Osteoblast (primary cell): ENCODE results near the gene COL4A2. TPM values are rescaled to one million over a fixed set of nuclear protein-coding genes. Genes with fewer than 3 reads are reported as not detected.

Experiments used
- DNase-seq: peaks from one replicate; pipeline ENCODE4 v3.0.0; 2011; ENCODE audit warnings: low spot score, mixed read lengths; ENCODE audit not compliant: insufficient read length; ENCODE audit errors: missing footprints
- H2AFZ ChIP-seq: 2 replicates; pipeline ENCODE4 v1.6.0; 2011; ENCODE audit warnings: mild to moderate bottlenecking, low read length
- H3K27ac ChIP-seq: 2 replicates; pipeline ENCODE4 v1.5.1; 2011; ENCODE audit warnings: mild to moderate bottlenecking, low read depth, low read length, moderate library complexity
- H3K27me3 ChIP-seq: 2 replicates; pipeline ENCODE4 v1.6.0; 2012; ENCODE audit warnings: mild to moderate bottlenecking, control low read depth, inconsistent platforms, low read length, moderate library complexity; ENCODE audit not compliant: insufficient read depth
- H3K36me3 ChIP-seq: 2 replicates; pipeline ENCODE4 v1.5.1; 2011; ENCODE audit warnings: mild to moderate bottlenecking, low read length, control low read depth, moderate library complexity; ENCODE audit not compliant: insufficient read depth
- H3K4me1 ChIP-seq: 2 replicates; pipeline ENCODE4 v1.5.1; 2011; ENCODE audit warnings: mild to moderate bottlenecking, low read length, control low read depth, moderate library complexity; ENCODE audit not compliant: insufficient read depth
- H3K4me2 ChIP-seq: 2 replicates; pipeline ENCODE4 v1.6.0; 2011; ENCODE audit warnings: mild to moderate bottlenecking, low read length; ENCODE audit not compliant: insufficient read depth
- H3K4me3 ChIP-seq: fragments of 200-600 bp; sonication (generic); 3 replicates; pipeline ENCODE4 v1.5.1; 2012; ENCODE audit warnings: mild to moderate bottlenecking, low read length, inconsistent platforms; ENCODE audit not compliant: insufficient read depth
- H3K79me2 ChIP-seq: 2 replicates; pipeline ENCODE4 v1.6.0; 2012; ENCODE audit warnings: mild to moderate bottlenecking, low read length, control low read depth, inconsistent platforms; ENCODE audit not compliant: insufficient read depth
- H3K9me3 ChIP-seq: 2 replicates; pipeline ENCODE4 v1.5.1; 2011; ENCODE audit warnings: low read depth, low read length, control low read depth
- H4K20me1 ChIP-seq: 2 replicates; pipeline ENCODE4 v1.6.0; 2012; ENCODE audit warnings: mild to moderate bottlenecking, low read length, control low read depth; ENCODE audit not compliant: insufficient read depth
- CTCF ChIP-seq: IDR thresholded peaks from 2 replicates; pipeline ENCODE4 v1.5.1; 2011; ENCODE audit warnings: mild to moderate bottlenecking, low read depth, low read length, moderate library complexity; ENCODE audit errors: extremely low read depth
- total RNA-seq: library from RNA; depleted of rRNA; stranded (reverse); fragments of >200 nt; gene quantifications from 2 replicates; pipeline ENCODE4 v1.2.3, GENCODE V29; 2012

Gene COL4A2
- total RNA-seq, 1 donor: 267 TPM

GRCh38 chr13:110300090-110300815 lies 6.8 kb upstream of the COL4A2 start:
- Histone ChIP-seq H3K4me1 (peaks cover 46% of the 10 kb centered on the region), H3K4me2 (no peak overlapping the region), H3K27ac (peak overlapping the region; percentile 36), H3K27me3 (no peaks in the 10 kb centered on the region), H4K20me1 (peaks cover 77% of the 10 kb centered on the region), H3K79me2 (peaks cover 88% of the 10 kb centered on the region), H3K36me3 (peaks cover 46% of the 10 kb centered on the region), H3K9me3 (no peaks in the 10 kb centered on the region), H3K4me3 (no peak overlapping the region), H2AFZ (no peak overlapping the region)
- no peak for DNase-seq
- no peak for TF ChIP-seq CTCF

GRCh38 chr13:110301083-110301482 lies 6.0 kb upstream of the COL4A2 start:
- DNase-seq: no peak
- H3K4me2 ChIP-seq: peak overlapping the region; percentile 8
- peaks cover 50% of the 10 kb centered on the region for H3K4me1 ChIP-seq
- H3K4me3 ChIP-seq: no peak overlapping the region
- peak overlapping the region; percentile 36 for H3K27ac ChIP-seq
- H3K36me3 ChIP-seq: peaks cover 46% of the 10 kb centered on the region
- peaks cover 90% of the 10 kb centered on the region for H3K79me2 ChIP-seq
- no peaks in the 10 kb centered on the region for H3K27me3 ChIP-seq
- peaks cover 78% of the 10 kb centered on the region for H4K20me1 ChIP-seq
- no peak for TF ChIP-seq CTCF
- H2AFZ ChIP-seq: no peak overlapping the region
- H3K9me3 ChIP-seq: no peaks in the 10 kb centered on the region

GRCh38 chr13:110301606-110302553 lies 5.2 kb upstream of the COL4A2 start:
- H4K20me1 ChIP-seq: peaks cover 70% of the 10 kb centered on the region
- peaks cover 50% of the 10 kb centered on the region for H3K4me1 ChIP-seq
- peaks cover 90% of the 10 kb centered on the region for H3K79me2 ChIP-seq

More at GRCh38 chr13:110301606-110302553, 5.2 kb upstream of the COL4A2 start:
- H3K27me3 ChIP-seq: no peaks in the 10 kb centered on the region
- TF ChIP-seq CTCF: no peak
- H3K27ac ChIP-seq: peak overlapping the region; percentile 36
- no peaks in the 10 kb centered on the region for H3K9me3 ChIP-seq
- H3K36me3 ChIP-seq: peaks cover 45% of the 10 kb centered on the region
- no peak overlapping the region for H2AFZ ChIP-seq
- DNase-seq: peak; percentile 90
- H3K4me3 ChIP-seq: peak overlapping the region; percentile 15
- H3K4me2 ChIP-seq: peak overlapping the region; percentile 8
